ENCODE results near the gene C1QTNF12. TPM values are rescaled to one million over a fixed set of nuclear protein-coding genes. Genes with fewer than 3 reads are reported as not detected.
A peak's percentile ranks its signal among the peaks of the same experiment; 100 is the strongest.

The C1QTNF12 gene
- total RNA-seq, 1 experiment from 2014 or later = 4.4 TPM

DNA sequence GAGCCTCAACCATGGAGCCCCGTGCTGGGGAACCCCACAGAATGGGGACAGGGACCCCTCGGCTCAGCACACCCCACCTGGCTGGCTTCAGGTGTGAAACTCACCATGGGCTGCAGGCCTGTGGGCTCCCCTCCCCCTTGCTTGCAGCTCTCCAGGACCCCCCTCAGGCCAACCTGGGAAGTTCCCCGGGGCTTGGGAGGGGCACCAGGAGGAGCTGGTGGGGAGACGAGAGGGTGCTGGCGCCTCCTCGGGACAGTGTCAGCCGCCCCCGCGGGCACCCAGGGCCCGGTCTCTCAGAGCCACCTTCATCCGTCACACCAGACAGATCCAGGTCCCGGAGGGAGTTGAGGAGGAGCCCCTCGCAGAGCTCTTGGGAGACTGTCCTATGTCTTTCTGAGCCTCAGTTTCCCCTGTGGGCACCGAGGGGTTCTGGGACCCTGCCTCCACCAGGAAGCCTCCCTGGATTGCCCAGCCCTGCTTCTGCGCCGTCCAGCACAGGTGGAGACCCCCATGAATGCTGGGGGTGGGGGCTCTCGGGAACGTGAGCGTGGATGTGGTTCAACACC, 39.5 kb downstream of the C1QTNF12 start:
- peak; percentile 26; the same call in 2 of the 3 replicates for TF ChIP-seq CTCF (conservative IDR thresholded peaks at IDR 0.05)
- no peaks in the 10 kb centered on the region for H3K36me3 Mint-ChIP-seq (ENCODE audit: insufficient read depth in 1 of 3, low read depth in 3 of 3)
- Histone ChIP-seq H2BK5ac (ENCODE audit: insufficient read length, low read length) (no peak overlapping the region), H2BK15ac (ENCODE audit: low read depth, low read length) (no peak overlapping the region), H3K23ac (ENCODE audit: insufficient read length, low read depth, low read length) (no peak overlapping the region), H3T11ph (ENCODE audit: low read length) (no peak overlapping the region), H4K91ac (ENCODE audit: insufficient read length, low read depth, low read length) (no peak overlapping the region), H3K79me1 (ENCODE audit: insufficient read depth, low read depth, low read length, poor library complexity, severe bottlenecking) (no peaks in the 10 kb centered on the region), H3K4ac (ENCODE audit: low read depth, low read length) (no peak overlapping the region), H3K9ac (ENCODE audit: extremely low read depth, insufficient read length, low read length) (no peak overlapping the region), H2AFZ (ENCODE audit: low read length) (no peak overlapping the region), H3K27me3 (ENCODE audit: insufficient read depth, low read length) (no peaks in the 10 kb centered on the region; the same call in 1 of the 2 replicates), H4K5ac (ENCODE audit: insufficient read length, low read depth, low read length) (no peak overlapping the region), H3K4me1 (ENCODE audit: insufficient read depth, low read length) (no peaks in the 10 kb centered on the region), H3K14ac (ENCODE audit: insufficient read depth, low read length) (no peak overlapping the region), H3K27ac (ENCODE audit: insufficient read length, low read depth, low read length) (no peak overlapping the region), H2BK120ac (ENCODE audit: low read depth, low read length, poor library complexity, severe bottlenecking) (no peak overlapping the region), H3K23me2 (ENCODE audit: insufficient read length, low read depth, low read length, poor library complexity, severe bottlenecking) (peaks cover 3% of the 10 kb centered on the region), H3K56ac (ENCODE audit: insufficient read length, low read depth, low read length) (no peak overlapping the region), H3K18ac (ENCODE audit: insufficient read length, low read depth, low read length) (no peak overlapping the region), H3K9me3 (ENCODE audit: control insufficient read depth, low read depth, low read length) (no peaks in the 10 kb centered on the region), H4K20me1 (ENCODE audit: control insufficient read depth, insufficient read depth, insufficient read length) (no peaks in the 10 kb centered on the region), H2AK5ac (ENCODE audit: insufficient read length, low read length) (no peak overlapping the region), H4K8ac (replicated peaks; ENCODE audit: insufficient read length, low read depth, low read length) (no peak overlapping the region), H2BK20ac (ENCODE audit: low read depth, low read length, poor library complexity, severe bottlenecking) (no peak overlapping the region), H3K4me2 (ENCODE audit: insufficient read depth, insufficient read length, low read length) (peak overlapping the region; percentile 76), H2BK12ac (ENCODE audit: insufficient read length, low read depth, low read length) (no peak overlapping the region), H3K79me2 (ENCODE audit: insufficient read depth, low read length) (no peaks in the 10 kb centered on the region)
- peaks cover 20% of the 10 kb centered on the region for H3K27me3 Mint-ChIP-seq (ENCODE audit: low read depth)
- no CpG with 5 or more reads among the region's 19 CpGs for WGBS (ENCODE audit: extremely low coverage, insufficient read length, low lambda C conversion rate)
- H3K4me1 Mint-ChIP-seq = peaks cover 2 to 6% of the 10 kb centered on the region in 2 experiments; a peak in 2 of 4 replicates
- H3K4me3 Mint-ChIP-seq = peak overlapping the region in 1 of 2 experiments; percentile 30; a peak in 1 of 5 replicates
- no peak overlapping the region for H3K27ac Mint-ChIP-seq
- no peaks in the 10 kb centered on the region for H3K9me3 Mint-ChIP-seq
- no peak for DNase-seq
